ENCODE data around the gene CMTM3. TPM values are rescaled to one million over a fixed set of nuclear protein-coding genes. Genes with fewer than 3 reads are reported as not detected.
A peak's percentile ranks its signal among the peaks of the same experiment; 100 is the strongest.
"Not testable (repeated sequence)": the region's sequence is repeated elsewhere in the genome, so short reads cannot be mapped to it uniquely, and the experiment has no call there.

The CMTM3 gene
- total and polyA plus RNA-seq, 8 donors, result 0.87 to 12.2 (median 8.5) TPM; not detected in 2

DNA sequence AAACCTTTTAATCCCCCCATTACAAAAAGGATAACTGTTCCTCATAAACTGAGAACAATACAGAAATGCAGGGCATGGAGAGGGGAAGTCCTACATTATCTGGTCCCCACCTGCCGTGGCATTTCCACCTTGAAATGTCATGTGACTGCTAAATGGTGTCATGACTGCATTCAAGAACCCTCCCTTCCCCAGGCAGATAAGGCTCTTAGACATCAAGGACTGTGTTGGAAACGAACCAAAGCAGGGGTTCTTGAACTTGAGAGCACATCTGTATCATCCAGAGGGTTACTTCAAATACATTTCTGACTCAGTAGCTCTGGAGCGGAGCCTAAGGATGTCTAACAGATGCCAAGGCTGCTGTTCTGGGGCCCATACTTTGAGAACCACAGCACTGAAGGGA, 18.4 kb downstream of the CMTM3 start:
- no peaks in the 10 kb centered on the region for H3K9me3 ChIP-seq
- peaks cover 11 to 36% (median 34%) of the 10 kb centered on the region in 4 donors for H3K36me3 ChIP-seq
- peaks cover 13 to 26% (median 17%) of the 10 kb centered on the region in 4 donors for H3K4me1 ChIP-seq
- H3K4me3 ChIP-seq, result no peak overlapping the region
- WGBS, 5 donors, result 42 to 83% (median 64%) methylated on average over 3 of the region's 3 CpGs
- H3K27ac ChIP-seq, result no peak overlapping the region
- no peaks in the 10 kb centered on the region for H3K27me3 ChIP-seq
- TF ChIP-seq EP300 (IDR thresholded peaks at IDR 0.05) (no peak), POLR2A (IDR thresholded peaks at IDR 0.05) (no peak), POLR2AphosphoS5 (IDR thresholded peaks at IDR 0.05) (no peak)
- TF ChIP-seq, protein P1, sequence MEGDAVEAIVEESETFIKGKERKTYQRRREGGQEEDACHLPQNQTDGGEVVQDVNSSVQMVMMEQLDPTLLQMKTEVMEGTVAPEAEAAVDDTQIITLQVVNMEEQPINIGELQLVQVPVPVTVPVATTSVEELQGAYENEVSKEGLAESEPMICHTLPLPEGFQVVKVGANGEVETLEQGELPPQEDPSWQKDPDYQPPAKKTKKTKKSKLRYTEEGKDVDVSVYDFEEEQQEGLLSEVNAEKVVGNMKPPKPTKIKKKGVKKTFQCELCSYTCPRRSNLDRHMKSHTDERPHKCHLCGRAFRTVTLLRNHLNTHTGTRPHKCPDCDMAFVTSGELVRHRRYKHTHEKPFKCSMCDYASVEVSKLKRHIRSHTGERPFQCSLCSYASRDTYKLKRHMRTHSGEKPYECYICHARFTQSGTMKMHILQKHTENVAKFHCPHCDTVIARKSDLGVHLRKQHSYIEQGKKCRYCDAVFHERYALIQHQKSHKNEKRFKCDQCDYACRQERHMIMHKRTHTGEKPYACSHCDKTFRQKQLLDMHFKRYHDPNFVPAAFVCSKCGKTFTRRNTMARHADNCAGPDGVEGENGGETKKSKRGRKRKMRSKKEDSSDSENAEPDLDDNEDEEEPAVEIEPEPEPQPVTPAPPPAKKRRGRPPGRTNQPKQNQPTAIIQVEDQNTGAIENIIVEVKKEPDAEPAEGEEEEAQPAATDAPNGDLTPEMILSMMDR (IDR thresholded peaks at IDR 0.05), result no peak
- intact Hi-C loops (cut with DNase I; ENCODE audit: low total_unique reads), result no loop called here
- DNase-seq, result no peak

DNA sequence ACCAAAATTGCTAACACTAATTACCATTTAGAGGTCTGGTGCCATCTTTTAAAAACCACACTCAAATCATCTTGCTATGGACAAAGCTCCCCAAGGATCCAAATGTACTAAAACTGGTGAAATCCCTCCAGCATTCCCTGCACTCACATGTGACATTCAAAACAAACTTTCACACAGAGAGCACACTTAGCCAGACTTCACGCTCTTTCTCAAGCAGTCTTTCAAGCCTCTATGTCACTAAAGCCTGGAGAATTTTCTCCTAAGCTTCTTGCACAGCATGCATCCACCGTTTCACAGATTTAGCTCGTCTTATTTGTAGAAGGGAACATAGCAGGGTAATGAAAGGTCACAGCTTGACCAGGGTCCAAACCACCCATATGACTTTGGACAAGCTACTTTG, 19.3 kb downstream of the CMTM3 start:
- TF ChIP-seq POLR2AphosphoS5 (IDR thresholded peaks at IDR 0.05) (no peak), POLR2A (IDR thresholded peaks at IDR 0.05) (no peak), EP300 (IDR thresholded peaks at IDR 0.05) (no peak)
- H3K27ac ChIP-seq, result no peak overlapping the region

DNA sequence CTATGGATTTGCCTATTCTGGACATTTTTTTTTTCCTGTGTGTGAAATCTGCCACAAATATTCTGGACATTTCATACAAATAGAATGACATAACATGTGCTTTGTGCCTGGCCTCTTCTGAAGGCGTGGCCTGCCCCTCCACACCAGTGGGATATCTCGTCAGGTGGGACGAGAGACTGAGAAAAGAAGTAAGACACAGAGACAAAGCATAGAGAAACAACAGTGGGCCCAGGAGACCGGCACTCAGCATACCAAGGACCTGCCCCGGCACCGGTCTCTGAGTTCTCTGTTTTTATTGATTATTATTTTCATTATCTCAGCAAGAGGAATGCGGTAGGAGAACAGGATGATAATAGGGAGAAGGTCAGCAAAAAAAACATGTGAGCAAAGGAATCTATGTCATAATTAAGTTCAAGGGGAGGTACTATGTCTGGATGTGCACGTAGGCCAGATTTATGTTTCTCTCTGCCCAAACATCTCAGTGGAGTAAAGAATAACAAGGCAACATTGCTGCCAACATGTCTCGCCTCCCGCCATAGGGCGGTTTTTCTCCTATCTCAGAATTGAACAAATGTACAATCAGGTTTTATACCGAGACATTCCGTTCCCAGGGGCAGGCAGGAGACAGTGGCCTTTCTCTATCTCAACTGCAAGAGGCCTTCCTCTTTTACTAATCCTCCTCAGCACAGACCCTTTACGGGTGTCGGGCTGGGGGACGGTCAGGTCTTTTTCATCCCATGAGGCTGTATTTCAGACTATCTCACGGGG, 23.3 kb downstream of the CMTM3 start:
- H3K36me3 ChIP-seq, result peaks cover 0 to 23% (median 10%) of the 10 kb centered on the region in 4 donors
- H3K4me3 ChIP-seq; H3K9me3 ChIP-seq; DNase-seq; intact Hi-C loops (cut with DNase I; ENCODE audit: low total_unique reads); H3K27me3 ChIP-seq; H3K27ac ChIP-seq: not testable (repeated sequence)
- H3K4me1 ChIP-seq, result peaks cover 0 to 11% (median 8%) of the 10 kb centered on the region in 4 donors
- 80 to 87% (median 87%) methylated on average over 17 of the region's 17 CpGs for WGBS, 5 donors

More for the DNA sequence above, 19.3 kb downstream of the CMTM3 start:
- intact Hi-C loops (cut with DNase I; ENCODE audit: low total_unique reads), result no loop called here
- DNase-seq, result no peak
- 69 to 85% (median 81%) methylated on average over 3 of the region's 3 CpGs for WGBS, 5 donors
- Histone ChIP-seq H3K4me3 (no peak overlapping the region), H3K4me1 (peaks cover 5 to 17% (median 8%) of the 10 kb centered on the region in 4 donors), H3K27me3 (no peaks in the 10 kb centered on the region), H3K9me3 (no peaks in the 10 kb centered on the region), H3K36me3 (peaks cover 11 to 42% (median 34%) of the 10 kb centered on the region in 4 donors)

DNA sequence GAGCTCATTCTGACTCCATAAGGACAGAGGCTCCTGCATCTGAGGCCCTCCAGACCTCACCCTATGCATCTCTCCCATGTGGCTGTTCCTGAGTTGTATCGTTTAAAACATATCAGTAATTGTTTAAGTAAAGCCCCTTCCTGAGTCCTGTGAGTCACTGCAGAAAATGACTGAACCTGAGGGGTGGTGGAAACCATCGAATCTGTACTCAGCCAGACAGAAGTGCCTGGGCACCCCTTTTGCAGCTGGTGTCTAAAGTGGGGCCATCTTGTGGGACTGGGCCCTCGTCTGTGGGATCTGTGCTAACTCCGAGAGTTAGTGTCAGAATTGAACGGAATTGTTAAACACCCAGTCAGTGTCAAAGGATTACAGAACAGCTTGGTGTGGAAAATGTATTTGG, 25.4 kb downstream of the CMTM3 start:
- H3K27me3 ChIP-seq, result no peaks in the 10 kb centered on the region
- H3K36me3 ChIP-seq, result peaks cover 0 to 22% (median under 1%) of the 10 kb centered on the region in 4 donors
- intact Hi-C loops (cut with DNase I; ENCODE audit: low total_unique reads), result no loop called here
- H3K9me3 ChIP-seq, result no peaks in the 10 kb centered on the region
- no peak overlapping the region for H3K27ac ChIP-seq
- H3K4me3 ChIP-seq, result no peak overlapping the region
- 82 to 93% (median 89%) methylated on average over 5 of the region's 5 CpGs for WGBS, 5 donors
- peaks cover 0 to 18% (median 8%) of the 10 kb centered on the region in 4 donors for H3K4me1 ChIP-seq
- DNase-seq, result no peak
- TF ChIP-seq, protein P1 (IDR thresholded peaks at IDR 0.05), result no peak
- no peak for TF ChIP-seq EP300 (IDR thresholded peaks at IDR 0.05)
- TF ChIP-seq POLR2AphosphoS5 (IDR thresholded peaks at IDR 0.05), result no peak
- TF ChIP-seq POLR2A (IDR thresholded peaks at IDR 0.05), result no peak

DNA sequence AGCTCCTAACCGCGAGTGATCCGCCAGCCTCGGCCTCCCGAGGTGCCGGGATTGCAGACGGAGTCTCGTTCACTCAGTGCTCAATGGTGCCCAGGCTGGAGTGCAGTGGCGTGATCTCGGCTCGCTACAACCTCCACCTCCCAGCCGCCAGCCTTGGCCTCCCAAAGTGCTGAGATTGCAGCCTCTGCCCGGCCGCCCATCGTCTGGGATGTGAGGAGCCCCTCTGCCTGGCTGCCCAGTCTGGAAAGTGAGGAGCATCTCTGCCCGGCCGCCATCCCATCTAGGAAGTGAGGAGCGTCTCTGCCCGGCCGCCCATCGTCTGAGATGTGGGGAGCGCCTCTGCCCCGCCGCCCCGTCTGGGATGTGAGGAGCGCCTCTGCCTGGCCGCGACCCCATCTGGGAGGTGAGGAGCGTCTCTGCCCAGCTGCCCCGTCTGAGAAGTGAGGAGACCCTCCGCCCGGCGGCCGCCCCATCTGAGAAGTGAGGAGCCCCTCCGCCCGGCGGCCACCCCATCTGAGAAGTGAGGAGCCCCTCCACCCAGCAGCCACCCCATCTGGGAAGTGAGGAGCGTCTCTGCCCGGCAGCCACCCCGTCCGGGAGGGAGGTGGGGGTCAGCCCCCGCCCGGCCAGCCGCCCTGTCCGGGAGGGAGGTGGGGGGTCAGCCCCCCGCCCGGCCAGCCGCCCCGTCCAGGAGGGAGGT, 26.2 kb downstream of the CMTM3 start:
- 96 to 98% (median 97%) methylated on average over 16 to 31 of the region's 49 CpGs; no CpG with 5 or more reads in 1 of the 5 donors for WGBS, 5 donors
- Histone ChIP-seq H3K4me1 (peaks cover 0 to 23% (median 8%) of the 10 kb centered on the region in 4 donors), H3K36me3 (peaks cover 0 to 28% (median 5%) of the 10 kb centered on the region in 4 donors)
- H3K4me3 ChIP-seq; H3K9me3 ChIP-seq; DNase-seq; H3K27ac ChIP-seq; intact Hi-C loops (cut with DNase I; ENCODE audit: low total_unique reads); H3K27me3 ChIP-seq: not testable (repeated sequence)

DNA sequence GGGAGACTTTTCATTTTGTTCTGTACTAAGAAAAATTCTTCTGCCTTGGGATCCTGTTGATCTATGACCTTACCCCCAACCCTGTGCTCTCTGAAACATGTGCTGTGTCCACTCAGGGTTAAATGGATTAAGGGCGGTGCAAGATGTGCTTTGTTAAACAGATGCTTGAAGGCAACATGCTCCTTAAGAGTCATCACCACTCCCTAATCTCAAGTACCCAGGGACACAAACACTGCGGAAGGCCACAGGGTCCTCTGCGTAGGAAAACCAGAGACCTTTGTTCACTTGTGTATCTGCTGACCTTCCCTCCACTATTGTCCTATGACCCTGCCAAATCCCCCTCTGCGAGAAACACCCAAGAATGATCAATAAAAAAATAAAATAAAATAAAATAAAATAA, 27.1 kb downstream of the CMTM3 start:
- Histone ChIP-seq H3K36me3 (peaks cover 0 to 30% (median 5%) of the 10 kb centered on the region in 4 donors), H3K4me1 (peaks cover 6 to 23% (median 11%) of the 10 kb centered on the region in 4 donors), H3K27ac (peak overlapping the region in 1 of 5 donors; percentile 56)
- DNase-seq; H3K9me3 ChIP-seq; intact Hi-C loops (cut with DNase I; ENCODE audit: low total_unique reads); H3K4me3 ChIP-seq; H3K27me3 ChIP-seq: not testable (repeated sequence)
- 91 to 99% (median 93%) methylated on average over 3 to 4 of the region's 4 CpGs for WGBS, 5 donors
